Liver (tissue), 9 donors: ENCODE measurements around the gene ACIN1. TPM values are rescaled to one million over a fixed set of nuclear protein-coding genes. Genes with fewer than 3 reads are reported as not detected.

ENCODE experiments used
- DNase-seq: peaks from one replicate; pipeline ENCODE4 v3.0.0-alpha.2; 2017; ENCODE audit warnings: low spot score
- H3K27ac ChIP-seq, 2 donors: one replicate each; pipeline ENCODE4 v1.7.0; 2013; ENCODE audit warnings: inconsistent platforms in 2 of 2, low read length in 2 of 2, control low read depth in 1 of 2, low read depth in 1 of 2, mild to moderate bottlenecking in 1 of 2
- H3K27me3 ChIP-seq, 4 donors: one replicate each; pipeline versions ENCODE4 v1.6.1 to v1.7.0; 2013; ENCODE audit warnings: low read length in 3 of 4, inconsistent platforms in 1 of 4, mild to moderate bottlenecking in 1 of 4, moderate library complexity in 1 of 4; ENCODE audit not compliant: control insufficient read depth in 4 of 4, insufficient read depth in 4 of 4
- H3K36me3 ChIP-seq, 4 donors: one replicate each; pipeline versions ENCODE4 v1.6.1 to v1.7.0; 2013; ENCODE audit warnings: low read length in 3 of 4, mild to moderate bottlenecking in 3 of 4, low read depth in 1 of 4, moderate library complexity in 1 of 4; ENCODE audit not compliant: control insufficient read depth in 4 of 4, insufficient read depth in 3 of 4
- H3K4me1 ChIP-seq, 4 donors: one replicate each; pipeline versions ENCODE4 v1.6.1 to v1.7.0; 2013; ENCODE audit warnings: low read length in 3 of 4, mild to moderate bottlenecking in 3 of 4, moderate library complexity in 1 of 4; ENCODE audit not compliant: control insufficient read depth in 4 of 4, insufficient read depth in 4 of 4
- H3K4me3 ChIP-seq, 3 donors: one replicate each; pipeline versions ENCODE4 v1.6.1 to v1.7.0; 2013; ENCODE audit warnings: low read length in 3 of 3, control low read depth in 1 of 3, low read depth in 1 of 3, mild to moderate bottlenecking in 1 of 3
- H3K9ac ChIP-seq, 2 donors: one replicate each; pipeline ENCODE4 v1.7.0; 2013; ENCODE audit warnings: low read length in 2 of 2, mild to moderate bottlenecking in 2 of 2, moderate library complexity in 2 of 2, control low read depth in 1 of 2, low read depth in 1 of 2
- H3K9me3 ChIP-seq, 4 donors: one replicate each; pipeline versions ENCODE4 v1.6.1 to v1.7.0; 2013; ENCODE audit warnings: low read length in 3 of 4; ENCODE audit not compliant: control insufficient read depth in 4 of 4
- GABPA ChIP-seq, 2 donors: IDR thresholded peaks in 1 of 2; conservative IDR thresholded peaks in 1 of 2; 2 replicates each; pipeline ENCODE4 v1.6.1; 2016; ENCODE audit warnings: antibody characterized with exemption in 2 of 2, mild to moderate bottlenecking in 1 of 2, moderate library complexity in 1 of 2
- HNF4G ChIP-seq: IDR thresholded peaks from 2 replicates; pipeline ENCODE4 v1.6.1; 2016; ENCODE audit warnings: antibody characterized with exemption
- RXRA ChIP-seq, 2 donors: IDR thresholded peaks; 2 replicates each; pipeline ENCODE4 v1.6.1; 2017 to 2018; ENCODE audit warnings: antibody characterized with exemption in 2 of 2, mild to moderate bottlenecking in 1 of 2
- SP1 ChIP-seq: IDR thresholded peaks from 2 replicates; pipeline ENCODE4 v1.6.1; 2018; ENCODE audit warnings: antibody characterized with exemption, mild to moderate bottlenecking
- WGBS: extraction: QIAGEN DNeasy Blood & Tissue Kit; methylation state at CpG from one replicate; pipeline ENCODE4 v1.1.7; 2013; 5-methylcytosine and 5-hydroxymethylcytosine counted together
- polyA plus RNA-seq, 2 donors: library from polyadenylated mRNA; stranded (reverse) in 1 of 2; unstranded in 1 of 2; fragments of 200-250 nt in 1 of 2; fragments of >200 nt in 1 of 2; fragmentation: Nextera tagmentation in 1 of 2; extraction: Ambion mirVana in 1 of 2; gene quantifications; one replicate each; pipeline versions ENCODE4 v1.2.1 to v1.2.3, GENCODE V29; 2013 to 2015
- total RNA-seq, 2 donors: library from RNA; depleted of rRNA; stranded (reverse); fragments of >200 nt; gene quantifications; one replicate each; pipeline ENCODE4 v1.2.3, GENCODE V29; 2014
- TF ChIP-seq, protein P1 (sequence below): IDR thresholded peaks from 2 replicates; pipeline ENCODE4 v1.6.1; 2016; ENCODE audit warnings: antibody characterized with exemption
- TF ChIP-seq, protein P2 (sequence below): IDR thresholded peaks from 2 replicates; pipeline ENCODE4 v1.6.1; 2016; ENCODE audit warnings: antibody characterized with exemption, mild to moderate bottlenecking
- TF ChIP-seq, protein P3 (sequence below): IDR thresholded peaks from 2 replicates; pipeline ENCODE4 v1.6.1; 2016; ENCODE audit warnings: antibody characterized with exemption
- TF ChIP-seq, protein P4 (sequence below): fragments of 150-350 bp; IDR thresholded peaks from 2 replicates; pipeline ENCODE4 v1.5.1; 2017; ENCODE audit warnings: improper control_type of control experiment, low read depth, low read length; ENCODE audit not compliant: missing input control
- donor health status: healthy.
- donor health status: healthy.
- donor health status: healthy.
- donor health status: healthy.
- donor health status: healthy.

Gene ACIN1
- total and polyA plus RNA-seq, 4 donors = 8.1 to 50.6 (median 37.1) TPM

DNA sequence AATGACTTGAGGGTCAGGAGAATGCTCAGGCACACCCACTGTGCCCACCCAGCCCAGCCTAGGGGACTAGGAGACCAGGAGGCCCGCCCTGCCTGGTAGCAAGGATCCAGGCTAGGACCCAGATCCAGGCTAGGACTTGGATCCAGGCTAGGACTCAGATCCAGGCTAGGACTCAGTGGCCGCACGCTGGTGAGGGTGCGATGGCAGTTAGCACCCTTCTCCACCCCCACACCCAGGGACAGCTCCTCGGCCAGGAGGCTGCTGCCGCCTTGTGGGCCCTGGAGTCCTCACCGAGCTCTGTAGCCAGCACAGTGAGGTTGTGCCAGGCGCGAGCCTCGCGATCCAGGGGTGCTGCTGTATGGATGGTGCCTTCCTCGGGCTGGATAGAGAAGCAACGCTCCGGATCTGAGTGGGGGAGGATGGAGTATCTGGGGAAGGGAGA lies 42.7 kb downstream of the ACIN1 start:
- Histone ChIP-seq H3K27ac (no peak overlapping the region), H3K9ac (no peak overlapping the region), H3K4me1 (peaks cover 2 to 10% (median 6%) of the 10 kb centered on the region in 4 donors), H3K9me3 (no peaks in the 10 kb centered on the region), H3K27me3 (no peaks in the 10 kb centered on the region), H3K36me3 (no peaks in the 10 kb centered on the region), H3K4me3 (no peak overlapping the region)
- TF ChIP-seq, protein P1, sequence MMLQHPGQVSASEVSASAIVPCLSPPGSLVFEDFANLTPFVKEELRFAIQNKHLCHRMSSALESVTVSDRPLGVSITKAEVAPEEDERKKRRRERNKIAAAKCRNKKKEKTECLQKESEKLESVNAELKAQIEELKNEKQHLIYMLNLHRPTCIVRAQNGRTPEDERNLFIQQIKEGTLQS = no peak
- no peak for TF ChIP-seq RXRA (IDR thresholded peaks at IDR 0.05)
- DNase-seq = no peak
- WGBS = 85% methylated on average over 14 of the region's 14 CpGs

DNA sequence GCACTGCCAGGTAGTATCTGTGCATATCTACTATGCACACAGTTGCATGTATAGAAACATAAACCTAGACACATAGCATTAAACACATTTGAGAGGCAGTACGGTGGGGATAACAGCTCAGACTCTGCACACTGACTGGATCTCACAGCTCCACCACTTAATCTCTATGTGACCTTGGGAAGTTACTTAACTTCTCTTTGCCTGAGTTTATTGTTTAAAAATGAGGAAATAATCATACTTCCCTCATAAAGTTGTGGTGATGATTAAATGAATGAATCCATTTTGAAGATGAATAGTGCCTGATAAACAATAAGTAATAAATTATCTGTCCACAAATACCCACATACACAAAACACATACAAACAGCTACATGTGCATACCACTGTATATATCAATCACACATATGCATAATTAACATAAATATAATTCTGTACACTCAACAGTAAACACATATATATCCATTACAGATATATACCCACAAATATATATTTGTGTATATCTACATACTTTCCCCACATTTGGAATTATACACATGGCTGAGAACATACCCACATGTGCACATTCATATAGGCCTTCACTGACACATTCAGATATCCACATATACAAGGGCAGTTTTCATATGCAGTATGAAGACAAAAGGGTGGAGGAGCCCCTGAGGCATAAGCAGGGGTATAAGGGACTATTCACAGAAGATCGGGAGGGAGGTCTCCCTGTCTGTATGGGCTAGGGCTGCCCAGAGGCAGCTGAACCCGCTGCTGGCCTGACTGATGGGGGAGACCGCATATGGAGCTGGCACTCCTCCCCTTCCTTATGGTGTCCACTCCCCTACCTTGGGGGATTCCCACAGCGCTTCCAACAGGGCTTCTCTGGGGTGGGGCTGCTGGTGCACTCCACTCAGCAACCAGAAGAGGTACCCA lies 43.5 kb downstream of the ACIN1 start:
- TF ChIP-seq, protein P2, sequence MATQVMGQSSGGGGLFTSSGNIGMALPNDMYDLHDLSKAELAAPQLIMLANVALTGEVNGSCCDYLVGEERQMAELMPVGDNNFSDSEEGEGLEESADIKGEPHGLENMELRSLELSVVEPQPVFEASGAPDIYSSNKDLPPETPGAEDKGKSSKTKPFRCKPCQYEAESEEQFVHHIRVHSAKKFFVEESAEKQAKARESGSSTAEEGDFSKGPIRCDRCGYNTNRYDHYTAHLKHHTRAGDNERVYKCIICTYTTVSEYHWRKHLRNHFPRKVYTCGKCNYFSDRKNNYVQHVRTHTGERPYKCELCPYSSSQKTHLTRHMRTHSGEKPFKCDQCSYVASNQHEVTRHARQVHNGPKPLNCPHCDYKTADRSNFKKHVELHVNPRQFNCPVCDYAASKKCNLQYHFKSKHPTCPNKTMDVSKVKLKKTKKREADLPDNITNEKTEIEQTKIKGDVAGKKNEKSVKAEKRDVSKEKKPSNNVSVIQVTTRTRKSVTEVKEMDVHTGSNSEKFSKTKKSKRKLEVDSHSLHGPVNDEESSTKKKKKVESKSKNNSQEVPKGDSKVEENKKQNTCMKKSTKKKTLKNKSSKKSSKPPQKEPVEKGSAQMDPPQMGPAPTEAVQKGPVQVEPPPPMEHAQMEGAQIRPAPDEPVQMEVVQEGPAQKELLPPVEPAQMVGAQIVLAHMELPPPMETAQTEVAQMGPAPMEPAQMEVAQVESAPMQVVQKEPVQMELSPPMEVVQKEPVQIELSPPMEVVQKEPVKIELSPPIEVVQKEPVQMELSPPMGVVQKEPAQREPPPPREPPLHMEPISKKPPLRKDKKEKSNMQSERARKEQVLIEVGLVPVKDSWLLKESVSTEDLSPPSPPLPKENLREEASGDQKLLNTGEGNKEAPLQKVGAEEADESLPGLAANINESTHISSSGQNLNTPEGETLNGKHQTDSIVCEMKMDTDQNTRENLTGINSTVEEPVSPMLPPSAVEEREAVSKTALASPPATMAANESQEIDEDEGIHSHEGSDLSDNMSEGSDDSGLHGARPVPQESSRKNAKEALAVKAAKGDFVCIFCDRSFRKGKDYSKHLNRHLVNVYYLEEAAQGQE = no peak
- TF ChIP-seq RXRA (IDR thresholded peaks at IDR 0.05) = no peak
- TF ChIP-seq SP1 = no peak
- no peak for TF ChIP-seq HNF4G
- TF ChIP-seq, protein P3, sequence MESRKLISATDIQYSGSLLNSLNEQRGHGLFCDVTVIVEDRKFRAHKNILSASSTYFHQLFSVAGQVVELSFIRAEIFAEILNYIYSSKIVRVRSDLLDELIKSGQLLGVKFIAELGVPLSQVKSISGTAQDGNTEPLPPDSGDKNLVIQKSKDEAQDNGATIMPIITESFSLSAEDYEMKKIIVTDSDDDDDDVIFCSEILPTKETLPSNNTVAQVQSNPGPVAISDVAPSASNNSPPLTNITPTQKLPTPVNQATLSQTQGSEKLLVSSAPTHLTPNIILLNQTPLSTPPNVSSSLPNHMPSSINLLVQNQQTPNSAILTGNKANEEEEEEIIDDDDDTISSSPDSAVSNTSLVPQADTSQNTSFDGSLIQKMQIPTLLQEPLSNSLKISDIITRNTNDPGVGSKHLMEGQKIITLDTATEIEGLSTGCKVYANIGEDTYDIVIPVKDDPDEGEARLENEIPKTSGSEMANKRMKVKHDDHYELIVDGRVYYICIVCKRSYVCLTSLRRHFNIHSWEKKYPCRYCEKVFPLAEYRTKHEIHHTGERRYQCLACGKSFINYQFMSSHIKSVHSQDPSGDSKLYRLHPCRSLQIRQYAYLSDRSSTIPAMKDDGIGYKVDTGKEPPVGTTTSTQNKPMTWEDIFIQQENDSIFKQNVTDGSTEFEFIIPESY = no peak
- TF ChIP-seq, protein P4, sequence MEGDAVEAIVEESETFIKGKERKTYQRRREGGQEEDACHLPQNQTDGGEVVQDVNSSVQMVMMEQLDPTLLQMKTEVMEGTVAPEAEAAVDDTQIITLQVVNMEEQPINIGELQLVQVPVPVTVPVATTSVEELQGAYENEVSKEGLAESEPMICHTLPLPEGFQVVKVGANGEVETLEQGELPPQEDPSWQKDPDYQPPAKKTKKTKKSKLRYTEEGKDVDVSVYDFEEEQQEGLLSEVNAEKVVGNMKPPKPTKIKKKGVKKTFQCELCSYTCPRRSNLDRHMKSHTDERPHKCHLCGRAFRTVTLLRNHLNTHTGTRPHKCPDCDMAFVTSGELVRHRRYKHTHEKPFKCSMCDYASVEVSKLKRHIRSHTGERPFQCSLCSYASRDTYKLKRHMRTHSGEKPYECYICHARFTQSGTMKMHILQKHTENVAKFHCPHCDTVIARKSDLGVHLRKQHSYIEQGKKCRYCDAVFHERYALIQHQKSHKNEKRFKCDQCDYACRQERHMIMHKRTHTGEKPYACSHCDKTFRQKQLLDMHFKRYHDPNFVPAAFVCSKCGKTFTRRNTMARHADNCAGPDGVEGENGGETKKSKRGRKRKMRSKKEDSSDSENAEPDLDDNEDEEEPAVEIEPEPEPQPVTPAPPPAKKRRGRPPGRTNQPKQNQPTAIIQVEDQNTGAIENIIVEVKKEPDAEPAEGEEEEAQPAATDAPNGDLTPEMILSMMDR = no peak
- TF ChIP-seq, protein P1 = no peak
- no peak for TF ChIP-seq GABPA (IDR thresholded peaks at IDR 0.05 in 1 of 2, conservative IDR thresholded peaks at IDR 0.05 in 1 of 2)
- Histone ChIP-seq H3K27me3 (no peaks in the 10 kb centered on the region), H3K9me3 (no peaks in the 10 kb centered on the region), H3K4me3 (no peak overlapping the region), H3K4me1 (peaks cover 0 to 2% (median 0%) of the 10 kb centered on the region in 4 donors), H3K36me3 (no peaks in the 10 kb centered on the region), H3K27ac (no peak overlapping the region), H3K9ac (no peak overlapping the region)
- 88% methylated on average over 5 of the region's 5 CpGs for WGBS
- no peak for DNase-seq
